HEK293 (cell line): Measurements from ENCODE around the gene BMPR1A.

ENCODE experiments used
- CTCF ChIA-PET: fragments of 350-600 bp; formaldehyde crosslinking; extraction: SDS; loops from one replicate; lab custom pipeline; 2021; ENCODE audit warnings: antibody characterized with exemption; lab: Yijun Ruan, JAX
- POLR2A ChIA-PET: fragments of 300-600 bp; formaldehyde crosslinking; extraction: SDS; loops from one replicate; lab custom pipeline; 2020; ENCODE audit warnings: antibody characterized with exemption, inconsistent platforms; lab: Yijun Ruan, JAX
- H3K27ac ChIP-seq: fragments of 200-500 bp; sonication (Bioruptor generic); 2 replicates; pipeline ENCODE4 v1.5.1; 2014; ENCODE audit warnings: low read depth, low read length, control low read depth, inconsistent platforms; ENCODE audit errors: extremely low read depth
- H3K36me3 ChIP-seq, 2 experiments: fragments of 200-500 bp in 1 of 2; sonication (Bioruptor generic) in 1 of 2; 1 replicate in 1 of 2; 2 replicates in 1 of 2; pipeline ENCODE4 v1.5.1; 2014 to 2017; ENCODE audit warnings: inconsistent platforms in 2 of 2, low read length in 2 of 2; ENCODE audit not compliant: control insufficient read depth in 2 of 2, insufficient read depth in 1 of 2
- H3K4me1 ChIP-seq: fragments of 200-500 bp; sonication (Bioruptor generic); 2 replicates; pipeline ENCODE4 v1.5.1; 2014; ENCODE audit warnings: mild to moderate bottlenecking, low read length, inconsistent platforms; ENCODE audit not compliant: control insufficient read depth, insufficient read depth
- H3K4me3 ChIP-seq: 2 replicates; pipeline ENCODE4 v1.5.1; 2011; ENCODE audit warnings: low read depth, mild to moderate bottlenecking, control low read depth, low read length, moderate library complexity
- H3K9me3 ChIP-seq: fragments of 200-500 bp; sonication (Bioruptor generic); 2 replicates; pipeline ENCODE4 v1.5.1; 2014; ENCODE audit warnings: low read depth, low read length, inconsistent platforms; ENCODE audit not compliant: control insufficient read depth, insufficient read depth
- GLIS1 ChIP-seq: fragments of 450-650 bp; formaldehyde crosslinking; IDR thresholded peaks from 2 replicates; pipeline ENCODE4 v1.5.1; 2016; ENCODE audit warnings: missing biosample characterization, missing genetic modification characterization
- GLIS2 ChIP-seq: fragments of 450-650 bp; formaldehyde crosslinking; IDR thresholded peaks from 2 replicates; pipeline ENCODE4 v1.5.1; 2016; ENCODE audit warnings: missing biosample characterization, missing genetic modification characterization
- SP7 ChIP-seq: fragments of 450-650 bp; formaldehyde crosslinking; IDR thresholded peaks from 2 replicates; pipeline ENCODE4 v1.5.1; 2016; ENCODE audit warnings: missing biosample characterization, missing genetic modification characterization
- ZBTB26 ChIP-seq: fragments of 450-650 bp; formaldehyde crosslinking; optimal IDR thresholded peaks from 2 replicates; pipeline ENCODE3; 2016; ENCODE audit warnings: missing biosample characterization, mild to moderate bottlenecking, missing genetic modification characterization
- ZFP3 ChIP-seq: fragments of 450-650 bp; formaldehyde crosslinking; IDR thresholded peaks from 2 replicates; pipeline ENCODE4 v1.5.1; 2016; ENCODE audit warnings: low read depth, missing biosample characterization, missing genetic modification characterization
- ZNF10 ChIP-seq: fragments of 450-650 bp; formaldehyde crosslinking; IDR thresholded peaks from 2 replicates; pipeline ENCODE4 v1.5.1; 2017; ENCODE audit warnings: missing biosample characterization, missing genetic modification characterization
- ZNF121 ChIP-seq: fragments of 450-650 bp; formaldehyde crosslinking; IDR thresholded peaks from 2 replicates; pipeline ENCODE4 v1.5.1; 2016; ENCODE audit warnings: missing biosample characterization, missing genetic modification characterization
- ZNF132 ChIP-seq: fragments of 450-650 bp; formaldehyde crosslinking; IDR thresholded peaks from 2 replicates; pipeline ENCODE4 v1.5.1; 2017; ENCODE audit warnings: missing biosample characterization, missing genetic modification characterization, borderline replicate concordance
- ZNF24 ChIP-seq: fragments of 450-650 bp; formaldehyde crosslinking; IDR thresholded peaks from 2 replicates; pipeline ENCODE4 v1.5.1; 2016; ENCODE audit warnings: missing biosample characterization, missing genetic modification characterization
- ZNF266 ChIP-seq: fragments of 450-650 bp; formaldehyde crosslinking; IDR thresholded peaks from 2 replicates; pipeline ENCODE4 v1.5.1; 2016; ENCODE audit warnings: missing biosample characterization, missing genetic modification characterization, low read depth
- ZNF473 ChIP-seq: fragments of 450-650 bp; formaldehyde crosslinking; IDR thresholded peaks from 2 replicates; pipeline ENCODE4 v1.5.1; 2017; ENCODE audit warnings: missing biosample characterization, missing genetic modification characterization
- ZNF48 ChIP-seq: fragments of 450-650 bp; formaldehyde crosslinking; IDR thresholded peaks from 2 replicates; pipeline ENCODE4 v1.5.1; 2016; ENCODE audit warnings: missing biosample characterization, missing genetic modification characterization
- ZNF513 ChIP-seq: fragments of 450-650 bp; IDR thresholded peaks from 2 replicates; pipeline ENCODE4 v1.5.1; 2018; ENCODE audit warnings: missing biosample characterization, missing genetic modification characterization
- ZNF544 ChIP-seq: fragments of 450-650 bp; formaldehyde crosslinking; IDR thresholded peaks from 2 replicates; pipeline ENCODE4 v1.5.0; 2017; ENCODE audit warnings: missing biosample characterization, missing genetic modification characterization
- ZNF548 ChIP-seq: fragments of 450-650 bp; formaldehyde crosslinking; IDR thresholded peaks from 2 replicates; pipeline ENCODE4 v1.5.1; 2016; ENCODE audit warnings: missing biosample characterization, missing genetic modification characterization
- ZNF555 ChIP-seq: fragments of 450-650 bp; formaldehyde crosslinking; conservative IDR thresholded peaks from 2 replicates; pipeline ENCODE4 v1.5.1; 2017; ENCODE audit warnings: missing biosample characterization, mild to moderate bottlenecking, missing genetic modification characterization, inconsistent platforms
- ZNF571 ChIP-seq: fragments of 450-650 bp; formaldehyde crosslinking; IDR thresholded peaks from 2 replicates; pipeline ENCODE4 v1.5.0; 2017; ENCODE audit warnings: missing biosample characterization, missing genetic modification characterization
- ZNF664 ChIP-seq: fragments of 450-650 bp; formaldehyde crosslinking; IDR thresholded peaks from 2 replicates; pipeline ENCODE4 v1.5.1; 2016; ENCODE audit warnings: missing biosample characterization, missing genetic modification characterization
- ZNF701 ChIP-seq: fragments of 450-650 bp; formaldehyde crosslinking; IDR thresholded peaks from 2 replicates; pipeline ENCODE4 v1.5.1; 2016; ENCODE audit warnings: missing biosample characterization, missing genetic modification characterization
- ZNF768 ChIP-seq: fragments of 450-650 bp; formaldehyde crosslinking; IDR thresholded peaks from 2 replicates; pipeline ENCODE4 v1.5.1; 2018; ENCODE audit warnings: missing biosample characterization, mild to moderate bottlenecking, missing genetic modification characterization
- ZNF837 ChIP-seq: fragments of 450-650 bp; formaldehyde crosslinking; IDR thresholded peaks from 2 replicates; pipeline ENCODE4 v1.5.1; 2016; ENCODE audit warnings: missing biosample characterization, missing genetic modification characterization
- ZSCAN4 ChIP-seq: fragments of 450-650 bp; formaldehyde crosslinking; IDR thresholded peaks from 2 replicates; pipeline ENCODE4 v1.5.1; 2017; ENCODE audit warnings: missing biosample characterization, missing genetic modification characterization
- TF ChIP-seq, protein P1 (sequence below): fragments of 450-650 bp; formaldehyde crosslinking; IDR thresholded peaks from 2 replicates; pipeline ENCODE4 v1.5.1; 2016; ENCODE audit warnings: missing biosample characterization, missing genetic modification characterization
- TF ChIP-seq, protein P2 (sequence below): fragments of 450-650 bp; formaldehyde crosslinking; conservative IDR thresholded peaks from 2 replicates; pipeline ENCODE4 v1.5.1; 2016; ENCODE audit warnings: low read depth, missing biosample characterization, missing genetic modification characterization

The BMPR1A gene

DNA sequence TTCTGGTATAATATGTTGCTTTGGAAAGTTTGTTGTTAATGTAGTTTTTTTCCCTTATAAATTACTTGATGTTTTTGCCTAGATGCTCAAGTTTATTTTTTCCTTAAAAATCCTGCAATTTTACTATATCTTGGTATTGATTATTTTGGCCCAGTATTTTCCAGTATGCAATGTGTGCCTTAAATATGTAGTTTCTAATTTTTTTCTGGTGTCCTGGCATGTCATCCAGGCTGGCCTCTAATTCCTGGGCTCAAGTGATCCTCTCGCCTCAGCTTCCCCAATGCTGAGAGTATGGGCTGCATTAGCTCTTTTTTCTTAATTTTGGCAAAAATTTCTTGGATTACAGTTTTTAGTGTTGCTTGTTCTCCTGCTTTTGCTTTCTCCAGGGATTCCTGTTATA lies 57.6 kb downstream of the BMPR1A start (continued):
- no peak for TF ChIP-seq ZNF473 (tag by site-specific recombination)
- no peak for TF ChIP-seq ZNF701 (tag by site-specific recombination)
- TF ChIP-seq, protein P1, sequence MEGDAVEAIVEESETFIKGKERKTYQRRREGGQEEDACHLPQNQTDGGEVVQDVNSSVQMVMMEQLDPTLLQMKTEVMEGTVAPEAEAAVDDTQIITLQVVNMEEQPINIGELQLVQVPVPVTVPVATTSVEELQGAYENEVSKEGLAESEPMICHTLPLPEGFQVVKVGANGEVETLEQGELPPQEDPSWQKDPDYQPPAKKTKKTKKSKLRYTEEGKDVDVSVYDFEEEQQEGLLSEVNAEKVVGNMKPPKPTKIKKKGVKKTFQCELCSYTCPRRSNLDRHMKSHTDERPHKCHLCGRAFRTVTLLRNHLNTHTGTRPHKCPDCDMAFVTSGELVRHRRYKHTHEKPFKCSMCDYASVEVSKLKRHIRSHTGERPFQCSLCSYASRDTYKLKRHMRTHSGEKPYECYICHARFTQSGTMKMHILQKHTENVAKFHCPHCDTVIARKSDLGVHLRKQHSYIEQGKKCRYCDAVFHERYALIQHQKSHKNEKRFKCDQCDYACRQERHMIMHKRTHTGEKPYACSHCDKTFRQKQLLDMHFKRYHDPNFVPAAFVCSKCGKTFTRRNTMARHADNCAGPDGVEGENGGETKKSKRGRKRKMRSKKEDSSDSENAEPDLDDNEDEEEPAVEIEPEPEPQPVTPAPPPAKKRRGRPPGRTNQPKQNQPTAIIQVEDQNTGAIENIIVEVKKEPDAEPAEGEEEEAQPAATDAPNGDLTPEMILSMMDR, result no peak
- TF ChIP-seq GLIS2, result no peak
- no peak for TF ChIP-seq ZNF571 (tag by site-specific recombination)
- TF ChIP-seq ZFP3 (tag by site-specific recombination), result no peak
- TF ChIP-seq SP7 (tag by site-specific recombination), result no peak
- no peak for TF ChIP-seq GLIS1 (tag by site-specific recombination)
- TF ChIP-seq, protein P2, sequence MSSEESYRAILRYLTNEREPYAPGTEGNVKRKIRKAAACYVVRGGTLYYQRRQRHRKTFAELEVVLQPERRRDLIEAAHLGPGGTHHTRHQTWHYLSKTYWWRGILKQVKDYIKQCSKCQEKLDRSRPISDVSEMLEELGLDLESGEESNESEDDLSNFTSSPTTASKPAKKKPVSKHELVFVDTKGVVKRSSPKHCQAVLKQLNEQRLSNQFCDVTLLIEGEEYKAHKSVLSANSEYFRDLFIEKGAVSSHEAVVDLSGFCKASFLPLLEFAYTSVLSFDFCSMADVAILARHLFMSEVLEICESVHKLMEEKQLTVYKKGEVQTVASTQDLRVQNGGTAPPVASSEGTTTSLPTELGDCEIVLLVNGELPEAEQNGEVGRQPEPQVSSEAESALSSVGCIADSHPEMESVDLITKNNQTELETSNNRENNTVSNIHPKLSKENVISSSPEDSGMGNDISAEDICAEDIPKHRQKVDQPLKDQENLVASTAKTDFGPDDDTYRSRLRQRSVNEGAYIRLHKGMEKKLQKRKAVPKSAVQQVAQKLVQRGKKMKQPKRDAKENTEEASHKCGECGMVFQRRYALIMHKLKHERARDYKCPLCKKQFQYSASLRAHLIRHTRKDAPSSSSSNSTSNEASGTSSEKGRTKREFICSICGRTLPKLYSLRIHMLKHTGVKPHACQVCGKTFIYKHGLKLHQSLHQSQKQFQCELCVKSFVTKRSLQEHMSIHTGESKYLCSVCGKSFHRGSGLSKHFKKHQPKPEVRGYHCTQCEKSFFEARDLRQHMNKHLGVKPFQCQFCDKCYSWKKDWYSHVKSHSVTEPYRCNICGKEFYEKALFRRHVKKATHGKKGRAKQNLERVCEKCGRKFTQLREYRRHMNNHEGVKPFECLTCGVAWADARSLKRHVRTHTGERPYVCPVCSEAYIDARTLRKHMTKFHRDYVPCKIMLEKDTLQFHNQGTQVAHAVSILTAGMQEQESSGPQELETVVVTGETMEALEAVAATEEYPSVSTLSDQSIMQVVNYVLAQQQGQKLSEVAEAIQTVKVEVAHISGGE, result no peak
- TF ChIP-seq ZBTB26 (tag by site-specific recombination), result no peak
- no peak for TF ChIP-seq ZSCAN4
- TF ChIP-seq ZNF664, result no peak

GRCh38 chr10:86815035-86815617 lies 58.7 kb downstream of the BMPR1A start:
- Histone ChIP-seq H3K9me3 (no peaks in the 10 kb centered on the region), H3K4me3 (no peak overlapping the region), H3K36me3 (peaks cover 0 to 3% of the 10 kb centered on the region in 2 experiments), H3K4me1 (no peaks in the 10 kb centered on the region), H3K27ac (no peak overlapping the region)
- POLR2A ChIA-PET, result no interaction called here
- CTCF ChIA-PET, result interaction anchor here (1.0 kb wide), 1 partner anchor 85 kb away, joined by 3 read pairs; no protein-coding TSS in a partner anchor
- no peak for TF ChIP-seq ZNF837 (tag by site-specific recombination)
- TF ChIP-seq GLIS1 (tag by site-specific recombination), result no peak
- TF ChIP-seq ZNF121 (tag by site-specific recombination), result no peak
- no peak for TF ChIP-seq ZNF266 (tag by site-specific recombination)
- no peak for TF ChIP-seq ZNF24
- TF ChIP-seq ZNF768 (tag by site-specific recombination), result no peak
- TF ChIP-seq ZNF548, result no peak
- TF ChIP-seq ZNF132 (tag by site-specific recombination), result no peak
- TF ChIP-seq ZNF555 (tag by site-specific recombination), result no peak
- no peak for TF ChIP-seq ZNF544 (tag by site-specific recombination)
- TF ChIP-seq ZNF48, result no peak
- no peak for TF ChIP-seq ZNF10 (tag by site-specific recombination)
- no peak for TF ChIP-seq ZNF513 (tag by site-specific recombination)
